ENCODE measurements around the gene SCO2.

- TF ChIP-seq POLR2A (IDR thresholded peaks at IDR 0.05; ENCODE audit: low read depth, low read length): no peak
- no peak for TF ChIP-seq POLR2AphosphoS5 (IDR thresholded peaks at IDR 0.05; ENCODE audit: low read depth, low read length)
- no peak for TF ChIP-seq TAF1 (IDR thresholded peaks at IDR 0.05; ENCODE audit: borderline replicate concordance, low read depth, low read length)
These were observed 31.3 kb upstream of the SCO2 start for GRCh38 chr22:50556703-50557102.
